Measurements from ENCODE around the gene ZMYM2.

The ZMYM2 gene

GRCh38 chr13:20114066-20114610, 155.6 kb downstream of the ZMYM2 start:
- FAIRE-seq (no peak), DNase-seq (ENCODE audit: insufficient read length, low spot score) (no peak)
- TF ChIP-seq PAX5 (IDR thresholded peaks at IDR 0.05; ENCODE audit: insufficient read depth, low read length, severe bottlenecking) (no peak), POU2F2 (IDR thresholded peaks at IDR 0.05; ENCODE audit: low read depth, low read length) (no peak), TAF1 (IDR thresholded peaks at IDR 0.05; ENCODE audit: low read depth, low read length) (no peak), POLR2AphosphoS5 (IDR thresholded peaks at IDR 0.05; ENCODE audit: low read depth, low read length) (no peak), POLR2A (IDR thresholded peaks at IDR 0.05; ENCODE audit: low read depth, low read length) (no peak)

GRCh38 chr13:20116213-20116612, 157.7 kb downstream of the ZMYM2 start:
- DNase-seq (ENCODE audit: insufficient read length, low spot score) (no peak), FAIRE-seq (no peak)
- no peak for TF ChIP-seq TAF1 (IDR thresholded peaks at IDR 0.05; ENCODE audit: low read depth, low read length)
- no peak for TF ChIP-seq PAX5 (IDR thresholded peaks at IDR 0.05; ENCODE audit: insufficient read depth, low read length, severe bottlenecking)
- TF ChIP-seq POLR2AphosphoS5 (IDR thresholded peaks at IDR 0.05; ENCODE audit: low read depth, low read length): no peak
- TF ChIP-seq POLR2A (IDR thresholded peaks at IDR 0.05; ENCODE audit: low read depth, low read length): no peak
- no peak for TF ChIP-seq POU2F2 (IDR thresholded peaks at IDR 0.05; ENCODE audit: low read depth, low read length)
- no peak for TF ChIP-seq SPI1 (IDR thresholded peaks at IDR 0.05; ENCODE audit: low read depth, low read length)

- TF ChIP-seq SPI1 (IDR thresholded peaks at IDR 0.05; ENCODE audit: low read depth, low read length) (no peak), POLR2AphosphoS5 (IDR thresholded peaks at IDR 0.05; ENCODE audit: low read depth, low read length) (no peak), TAF1 (IDR thresholded peaks at IDR 0.05; ENCODE audit: low read depth, low read length) (no peak)
- FAIRE-seq (peak; percentile 73), DNase-seq (ENCODE audit: insufficient read length, low spot score) (no peak)
These were observed 160.0 kb downstream of the ZMYM2 start for GRCh38 chr13:20118268-20119140.

GRCh38 chr13:20119960-20120359, 161.4 kb downstream of the ZMYM2 start:
- DNase-seq (ENCODE audit: insufficient read length, low spot score): no peak
- TF ChIP-seq PAX5 (IDR thresholded peaks at IDR 0.05; ENCODE audit: insufficient read depth, low read length, severe bottlenecking) (no peak), POLR2AphosphoS5 (IDR thresholded peaks at IDR 0.05; ENCODE audit: low read depth, low read length) (no peak), SPI1 (IDR thresholded peaks at IDR 0.05; ENCODE audit: low read depth, low read length) (no peak), POLR2A (IDR thresholded peaks at IDR 0.05; ENCODE audit: low read depth, low read length) (no peak), POU2F2 (IDR thresholded peaks at IDR 0.05; ENCODE audit: low read depth, low read length) (no peak), TAF1 (IDR thresholded peaks at IDR 0.05; ENCODE audit: low read depth, low read length) (no peak)
- FAIRE-seq: no peak

GRCh38 chr13:20121159-20121525, 162.6 kb downstream of the ZMYM2 start:
- DNase-seq (ENCODE audit: insufficient read length, low spot score): no peak
- TF ChIP-seq SPI1 (IDR thresholded peaks at IDR 0.05; ENCODE audit: low read depth, low read length): no peak
- no peak for TF ChIP-seq POU2F2 (IDR thresholded peaks at IDR 0.05; ENCODE audit: low read depth, low read length)
- no peak for TF ChIP-seq POLR2AphosphoS5 (IDR thresholded peaks at IDR 0.05; ENCODE audit: low read depth, low read length)
- no peak for TF ChIP-seq POLR2A (IDR thresholded peaks at IDR 0.05; ENCODE audit: low read depth, low read length)
- TF ChIP-seq TAF1 (IDR thresholded peaks at IDR 0.05; ENCODE audit: low read depth, low read length): no peak
- TF ChIP-seq PAX5 (IDR thresholded peaks at IDR 0.05; ENCODE audit: insufficient read depth, low read length, severe bottlenecking): no peak
- no peak for FAIRE-seq

GRCh38 chr13:20124303-20124702, 165.8 kb downstream of the ZMYM2 start:
- DNase-seq (ENCODE audit: insufficient read length, low spot score) (no peak), FAIRE-seq (no peak)
- no peak for TF ChIP-seq POU2F2 (IDR thresholded peaks at IDR 0.05; ENCODE audit: low read depth, low read length)
- no peak for TF ChIP-seq PAX5 (IDR thresholded peaks at IDR 0.05; ENCODE audit: insufficient read depth, low read length, severe bottlenecking)
- no peak for TF ChIP-seq POLR2A (IDR thresholded peaks at IDR 0.05; ENCODE audit: low read depth, low read length)
- no peak for TF ChIP-seq POLR2AphosphoS5 (IDR thresholded peaks at IDR 0.05; ENCODE audit: low read depth, low read length)
- TF ChIP-seq SPI1 (IDR thresholded peaks at IDR 0.05; ENCODE audit: low read depth, low read length): no peak
- no peak for TF ChIP-seq TAF1 (IDR thresholded peaks at IDR 0.05; ENCODE audit: low read depth, low read length)

- DNase-seq (ENCODE audit: insufficient read length, low spot score): no peak
- no peak for FAIRE-seq
- TF ChIP-seq SPI1 (IDR thresholded peaks at IDR 0.05; ENCODE audit: low read depth, low read length) (no peak), TAF1 (IDR thresholded peaks at IDR 0.05; ENCODE audit: low read depth, low read length) (no peak), POLR2AphosphoS5 (IDR thresholded peaks at IDR 0.05; ENCODE audit: low read depth, low read length) (no peak), PAX5 (IDR thresholded peaks at IDR 0.05; ENCODE audit: insufficient read depth, low read length, severe bottlenecking) (no peak), POU2F2 (IDR thresholded peaks at IDR 0.05; ENCODE audit: low read depth, low read length) (no peak), POLR2A (IDR thresholded peaks at IDR 0.05; ENCODE audit: low read depth, low read length) (no peak)
These were observed 166.7 kb downstream of the ZMYM2 start for GRCh38 chr13:20125129-20125782.

GRCh38 chr13:20125783-20126165, 167.2 kb downstream of the ZMYM2 start:
- FAIRE-seq (no peak), DNase-seq (ENCODE audit: insufficient read length, low spot score) (no peak)
- TF ChIP-seq TAF1 (IDR thresholded peaks at IDR 0.05; ENCODE audit: low read depth, low read length): no peak
- TF ChIP-seq PAX5 (IDR thresholded peaks at IDR 0.05; ENCODE audit: insufficient read depth, low read length, severe bottlenecking): no peak
- no peak for TF ChIP-seq POLR2A (IDR thresholded peaks at IDR 0.05; ENCODE audit: low read depth, low read length)
- no peak for TF ChIP-seq POLR2AphosphoS5 (IDR thresholded peaks at IDR 0.05; ENCODE audit: low read depth, low read length)
- TF ChIP-seq POU2F2 (IDR thresholded peaks at IDR 0.05; ENCODE audit: low read depth, low read length): no peak
- no peak for TF ChIP-seq SPI1 (IDR thresholded peaks at IDR 0.05; ENCODE audit: low read depth, low read length)

GRCh38 chr13:20126541-20127261, 168.2 kb downstream of the ZMYM2 start:
- peak; percentile 22; the same call in 1 of the 2 replicates for TF ChIP-seq SPI1 (IDR thresholded peaks at IDR 0.05; ENCODE audit: low read depth, low read length)
- TF ChIP-seq POLR2AphosphoS5 (IDR thresholded peaks at IDR 0.05; ENCODE audit: low read depth, low read length): no peak
- DNase-seq (ENCODE audit: insufficient read length, low spot score): no peak
- no peak for FAIRE-seq

Measured in GM12891 (cell line).